Activated CD4-positive, CD25-positive, alpha-beta regulatory T cell (primary cell): Measurements from ENCODE around the gene PDSS2.

Source experiments
- DNase-seq, 4 experiments: peaks; one replicate each; lab custom pipeline; 2025; lab: John Stamatoyannopoulos, UW

PDSS2 gene

DNA sequence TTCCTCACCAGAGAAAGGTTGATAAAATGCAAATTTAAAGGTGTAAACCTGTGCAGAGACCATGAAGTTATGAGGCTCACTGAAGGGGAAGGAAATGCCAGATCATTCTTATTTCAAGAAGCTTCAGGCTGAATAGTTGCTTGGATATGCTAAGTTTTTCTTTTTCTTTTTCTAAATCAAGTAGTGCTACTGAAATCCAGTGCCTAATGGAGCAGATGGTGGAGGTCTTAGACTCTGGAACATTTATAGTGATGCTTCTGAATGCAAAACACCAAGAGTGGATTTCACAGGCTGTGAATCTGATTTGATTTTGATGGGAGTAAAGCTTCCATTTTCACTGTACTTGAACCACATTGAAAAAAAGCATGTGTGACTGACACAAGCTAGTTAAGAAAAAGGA, 192.8 kb downstream of the PDSS2 start:
- no peak for DNase-seq

DNA sequence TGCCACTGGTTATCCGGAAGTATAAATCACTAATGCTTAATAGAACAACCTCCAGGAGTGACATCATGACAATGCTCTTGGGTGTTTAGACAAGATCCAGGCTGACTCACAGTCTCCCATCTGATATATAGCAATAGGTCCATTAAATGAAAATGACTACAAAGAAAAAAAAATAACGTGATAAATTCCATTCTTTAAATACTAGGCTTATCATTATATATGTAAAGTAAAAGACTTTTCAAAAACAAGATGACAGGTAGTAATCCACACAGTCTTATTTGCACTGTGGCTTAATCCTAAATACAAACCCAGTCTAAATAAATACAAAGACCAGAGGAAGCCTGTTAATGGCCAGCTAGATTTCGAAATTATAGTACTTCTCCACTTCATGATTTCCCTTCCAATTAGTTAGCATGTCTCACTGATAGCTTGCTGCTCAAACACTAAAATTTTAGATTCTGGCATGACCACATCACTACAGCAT, 195.0 kb downstream of the PDSS2 start:
- DNase-seq, result no peak

DNA sequence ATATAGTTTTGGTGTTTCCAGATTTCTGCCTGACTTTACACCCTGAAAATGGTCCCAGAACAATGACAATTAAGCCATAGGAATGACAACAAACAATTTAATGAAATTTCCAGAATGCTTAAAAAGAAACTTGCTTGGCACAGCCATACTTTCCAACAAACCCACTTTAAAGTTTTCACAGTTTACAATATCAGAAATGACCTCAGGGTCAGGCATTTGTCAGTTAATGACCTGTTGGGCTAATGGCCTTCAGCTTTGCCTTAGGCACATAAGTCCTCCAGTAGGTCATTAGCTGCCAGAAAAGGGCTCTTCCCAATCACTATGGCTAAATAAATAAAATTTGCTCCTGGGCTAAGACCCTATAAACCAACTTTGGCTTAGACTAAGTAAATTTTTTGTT, 199.4 kb downstream of the PDSS2 start:
- no peak for DNase-seq

DNA sequence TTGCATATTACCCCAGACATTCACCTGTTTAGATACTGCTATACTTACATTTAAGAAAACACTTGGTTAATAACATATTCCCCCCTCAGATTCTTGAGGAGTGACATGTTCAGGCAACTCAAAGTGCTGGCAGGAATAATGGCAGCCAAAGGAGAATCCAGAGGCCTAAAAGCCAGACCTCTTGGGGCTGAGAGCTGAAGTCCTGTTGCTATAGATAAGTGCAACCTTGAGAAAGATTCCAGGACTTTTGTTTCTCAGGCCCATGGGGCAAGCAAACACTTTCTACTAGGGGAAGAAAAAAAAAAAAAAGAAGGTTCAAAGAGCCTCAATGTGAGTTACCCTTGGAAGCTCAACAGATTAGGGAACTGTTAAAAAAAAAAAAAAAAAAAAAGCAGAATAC, 211.2 kb downstream of the PDSS2 start:
- no peak for DNase-seq

DNA sequence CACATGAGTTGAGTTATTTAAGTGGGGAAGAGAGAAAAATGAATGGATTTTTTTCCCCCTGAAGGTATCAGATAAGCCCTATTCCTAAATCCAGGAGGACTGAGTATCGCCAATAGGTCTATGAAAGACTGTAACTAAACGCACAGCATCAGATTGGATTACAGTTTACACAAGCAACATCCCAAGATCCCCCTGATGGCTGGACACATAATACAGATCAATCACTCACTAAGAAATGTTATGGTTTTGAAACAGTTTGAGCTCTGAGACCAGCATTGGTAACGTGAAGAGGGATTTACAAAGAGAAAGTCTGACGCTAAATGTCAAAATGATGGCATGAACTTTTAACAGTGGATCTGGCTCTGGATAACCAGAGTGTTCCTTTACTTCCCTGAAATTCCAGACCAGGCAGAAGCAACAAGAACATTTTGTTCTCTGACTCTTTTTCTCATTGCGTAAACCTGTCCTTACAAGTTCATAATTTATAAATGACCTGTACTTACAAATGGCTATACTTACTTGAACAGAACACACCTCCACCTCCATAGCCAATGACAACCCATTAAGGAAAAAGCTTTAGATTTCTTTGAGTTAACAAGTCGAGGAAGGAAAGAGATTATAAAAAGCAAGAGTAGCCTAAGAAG, 212.3 kb downstream of the PDSS2 start:
- no peak for DNase-seq

DNA sequence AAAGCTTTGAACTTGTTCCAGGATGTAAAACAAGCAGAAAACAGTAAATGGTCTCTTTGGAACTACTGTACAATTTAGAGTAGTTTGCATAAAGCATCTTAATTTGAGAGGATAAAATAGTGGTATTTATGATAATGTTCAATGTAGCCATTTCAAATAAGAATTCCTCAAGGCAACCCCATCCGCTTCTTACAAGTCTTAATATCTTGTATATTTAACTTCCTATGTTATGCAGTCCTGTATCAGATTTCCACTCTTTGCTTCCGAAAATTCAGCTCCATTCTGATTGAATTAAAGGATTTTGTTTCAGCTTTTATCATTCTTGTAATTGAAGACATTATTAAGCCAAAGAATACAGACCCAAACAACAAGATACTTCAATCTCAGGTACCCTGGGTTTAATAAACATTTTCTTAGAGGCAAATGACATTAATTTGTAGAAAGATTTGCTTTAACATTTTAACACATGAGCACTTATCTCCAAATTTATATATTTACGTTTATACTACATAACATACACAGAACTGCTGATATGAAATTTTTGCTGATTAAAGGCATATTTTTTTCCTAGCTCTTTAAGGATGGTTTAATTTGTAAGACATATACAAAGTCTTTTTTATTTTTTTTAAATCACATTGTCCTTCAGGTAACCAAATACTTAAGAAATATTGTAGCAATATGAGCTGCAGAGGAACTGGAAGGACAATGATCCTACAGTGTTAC, 213.0 kb downstream of the PDSS2 start:
- no peak for DNase-seq

DNA sequence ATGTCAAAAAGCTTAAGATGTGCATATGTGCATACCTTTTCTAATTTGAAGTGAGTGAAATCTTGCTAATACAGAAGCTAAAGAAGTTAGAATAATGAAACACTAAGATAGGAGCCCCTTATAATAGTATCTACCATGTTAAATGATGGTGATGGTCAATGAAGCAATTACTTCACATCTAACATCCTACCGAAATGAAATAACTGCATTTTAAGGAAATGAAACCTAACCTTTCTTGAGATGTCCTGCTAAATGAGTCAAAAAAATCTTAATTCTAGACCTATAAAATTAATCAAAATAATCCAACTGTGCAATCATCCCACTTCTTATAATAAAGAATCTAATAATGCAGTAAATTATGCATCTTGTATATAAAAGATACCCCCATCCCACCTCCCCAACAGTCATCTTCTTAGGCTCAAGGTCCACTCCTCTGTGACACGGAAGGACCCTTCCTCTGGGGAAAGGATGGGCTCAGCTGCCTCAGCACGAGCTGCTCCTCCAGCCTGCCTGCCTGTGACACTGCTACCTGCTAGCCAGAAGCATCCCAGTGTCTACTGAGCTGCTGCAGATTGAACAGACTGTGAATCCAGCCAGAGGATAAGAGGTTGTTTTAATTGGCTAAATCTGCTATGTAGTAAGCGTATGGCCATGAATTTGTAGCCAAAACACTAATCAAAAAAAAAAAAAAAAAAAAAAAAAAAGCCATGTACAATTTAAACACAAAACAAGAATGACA, 214.5 kb downstream of the PDSS2 start:
- DNase-seq, result no peak

DNA sequence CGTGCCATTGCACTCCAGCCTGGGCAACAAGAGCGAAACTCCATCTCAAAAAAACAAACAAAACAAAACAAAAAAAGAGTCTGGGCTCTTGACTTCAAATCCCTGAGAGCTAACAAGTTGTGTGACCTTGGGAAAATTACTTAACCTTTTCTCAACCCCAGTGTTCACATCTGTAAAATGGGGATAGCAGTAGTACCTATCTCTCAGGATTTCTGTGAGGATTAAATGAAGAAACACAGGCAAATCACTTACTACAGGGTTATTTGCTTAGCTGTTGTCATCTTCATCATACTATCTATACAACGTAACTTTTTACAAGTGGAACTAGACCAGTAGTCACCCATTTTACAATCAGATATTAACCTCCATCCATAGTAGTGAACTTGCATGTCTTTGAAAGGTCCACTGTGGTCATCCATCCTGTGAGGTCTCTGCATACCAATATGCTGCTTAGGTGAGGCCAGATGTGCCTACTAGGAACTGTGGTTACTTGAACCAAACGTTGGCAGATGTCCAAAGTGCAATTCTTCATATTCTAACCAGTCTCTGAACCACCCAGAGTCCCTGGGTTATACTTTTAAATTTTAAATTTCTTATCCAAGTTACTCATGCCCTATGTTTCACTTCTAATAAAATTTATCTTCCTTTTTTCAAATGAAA, 215.2 kb downstream of the PDSS2 start:
- DNase-seq, result no peak

DNA sequence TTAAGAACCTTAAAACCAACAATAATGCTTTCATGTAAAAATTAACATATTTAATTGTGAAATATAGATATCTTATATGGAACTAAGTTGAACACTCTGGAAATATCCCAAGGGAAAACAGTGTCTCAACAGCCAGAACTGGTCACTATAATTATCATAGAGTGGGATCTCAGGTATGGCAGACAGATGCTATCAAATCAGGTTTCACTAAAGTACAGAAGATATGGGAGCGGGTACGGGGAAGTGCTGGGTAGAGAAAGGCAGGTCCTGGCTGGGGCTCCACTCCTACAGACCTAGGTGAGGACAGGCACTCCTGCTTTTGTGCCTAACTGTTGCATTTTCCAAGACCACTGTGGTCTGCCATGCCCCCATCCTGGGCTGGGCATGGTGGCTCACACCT, 215.9 kb downstream of the PDSS2 start:
- no peak for DNase-seq

DNA sequence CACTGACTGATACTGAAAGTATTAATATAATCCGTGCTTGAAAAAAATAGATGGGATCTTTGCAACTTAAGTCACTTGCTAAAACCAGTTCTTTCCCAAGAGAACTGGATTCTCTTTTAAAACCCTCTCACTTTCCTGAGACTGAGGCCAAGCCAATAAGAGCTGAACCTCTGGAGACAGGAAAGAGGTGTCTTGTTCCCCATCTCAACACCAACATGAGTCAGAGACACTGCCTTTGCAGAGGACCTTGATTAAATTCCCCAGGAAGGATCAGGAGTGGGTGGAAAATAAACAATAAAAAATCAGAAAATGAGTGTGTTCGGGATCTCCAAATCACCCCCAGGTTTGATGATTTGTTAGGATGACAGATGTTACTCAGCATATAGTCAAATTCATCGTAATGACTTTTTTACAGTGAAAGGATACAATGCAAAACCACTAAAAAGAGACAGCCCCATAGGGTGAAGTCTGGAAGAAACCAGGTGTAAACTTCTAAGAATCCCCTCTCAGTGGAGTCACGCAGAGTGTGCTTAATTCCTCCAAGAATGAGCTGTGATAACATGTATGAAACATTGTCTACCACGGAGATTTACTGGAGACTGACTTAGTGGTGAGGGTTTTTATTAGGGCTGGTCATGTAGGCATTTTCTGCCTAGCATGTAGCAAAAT, 221.2 kb downstream of the PDSS2 start:
- no peak for DNase-seq

DNA sequence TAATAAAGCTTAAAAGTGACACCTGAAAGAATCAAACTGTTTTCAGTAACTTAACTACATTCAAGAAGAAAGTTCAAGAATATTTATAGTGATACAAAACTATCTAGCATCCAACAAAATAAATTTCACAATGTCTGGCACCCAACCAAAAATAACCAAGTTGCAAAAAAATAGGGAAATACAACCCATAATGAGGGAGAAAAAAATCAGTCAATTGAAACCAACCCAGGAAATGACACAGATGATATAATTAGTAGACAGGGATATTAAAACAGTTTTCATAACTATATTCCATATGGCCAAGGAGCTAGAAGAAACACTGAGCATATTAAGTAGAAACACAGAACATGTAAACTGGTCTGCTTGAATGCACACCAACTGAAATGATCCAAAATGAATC, 223.9 kb downstream of the PDSS2 start:
- DNase-seq, result no peak

DNA sequence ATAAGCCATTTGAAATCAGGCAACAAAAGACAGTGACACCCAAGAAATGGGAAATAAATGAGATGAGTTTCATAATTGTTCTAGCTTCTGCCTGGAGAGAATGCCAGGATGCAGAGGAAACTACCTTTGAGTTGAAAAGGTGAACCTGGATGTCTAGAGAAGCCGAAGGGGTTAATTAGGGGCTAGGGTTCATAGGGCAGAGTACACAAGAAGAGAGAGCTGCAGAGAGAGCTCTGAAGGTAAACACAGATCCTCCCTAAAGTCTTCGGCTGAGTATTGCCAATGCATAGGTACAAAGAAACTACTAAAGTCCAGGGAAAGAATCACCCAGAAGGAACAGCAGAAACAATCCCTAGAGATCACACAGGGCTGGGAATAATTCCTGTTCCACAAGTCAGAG, 224.4 kb downstream of the PDSS2 start:
- DNase-seq, result no peak

DNA sequence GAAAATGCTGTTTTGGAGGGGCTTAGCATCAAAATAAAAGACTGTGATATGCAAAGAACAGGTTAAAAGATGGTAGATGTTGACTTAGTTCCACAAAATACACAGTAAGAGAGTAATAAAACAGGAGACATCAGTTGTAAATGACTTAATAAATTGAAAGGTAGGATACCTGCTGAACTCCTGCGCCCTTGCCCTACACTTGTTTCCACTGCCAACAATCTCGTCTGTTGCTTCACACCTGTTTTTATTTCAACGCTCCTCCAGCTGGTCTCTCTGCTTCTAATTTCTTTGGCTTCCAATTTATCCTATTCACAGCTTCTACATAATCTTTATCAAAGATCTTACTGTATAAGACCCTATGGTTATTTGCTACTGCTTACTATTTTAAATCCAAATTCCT, 228.1 kb downstream of the PDSS2 start:
- DNase-seq, result no peak

DNA sequence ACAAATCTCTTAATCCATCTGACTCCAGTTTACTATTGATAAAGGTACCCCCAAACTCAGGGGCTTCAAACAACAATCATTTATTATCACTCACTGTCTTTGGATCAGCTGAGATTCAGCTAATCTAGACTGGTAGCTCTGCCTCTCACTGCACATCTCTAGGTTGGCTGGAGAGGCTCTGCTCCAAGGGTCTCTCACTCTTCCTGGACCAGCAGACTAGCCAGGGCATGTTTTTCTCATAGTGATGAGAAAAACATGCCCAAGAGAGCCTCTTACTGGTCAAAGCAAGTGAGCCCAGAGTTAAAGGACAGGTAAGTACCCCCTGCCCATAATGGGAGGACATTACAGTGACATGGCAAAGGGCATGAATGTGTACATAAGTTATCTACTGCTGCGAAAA, 228.9 kb downstream of the PDSS2 start:
- DNase-seq, result no peak

DNA sequence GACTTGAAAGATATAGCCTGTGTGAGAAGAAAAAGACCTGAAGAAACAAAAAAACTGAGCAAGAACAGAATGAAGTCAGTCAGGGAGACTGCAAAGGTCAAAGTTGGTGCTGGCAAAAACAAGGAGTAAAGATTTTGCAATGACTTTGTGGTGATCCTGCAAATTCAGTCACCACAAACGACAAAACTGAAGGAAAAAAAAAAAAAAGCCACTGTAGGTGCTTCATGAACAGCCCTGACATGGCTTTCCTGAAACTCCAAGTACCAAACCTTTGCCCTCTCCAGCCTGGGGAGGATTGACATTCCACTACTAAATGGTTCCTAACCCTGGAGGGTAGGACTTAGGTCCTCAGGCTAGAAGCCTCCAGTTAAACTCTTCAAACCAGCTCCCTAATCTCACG, 229.3 kb downstream of the PDSS2 start:
- no peak for DNase-seq

DNA sequence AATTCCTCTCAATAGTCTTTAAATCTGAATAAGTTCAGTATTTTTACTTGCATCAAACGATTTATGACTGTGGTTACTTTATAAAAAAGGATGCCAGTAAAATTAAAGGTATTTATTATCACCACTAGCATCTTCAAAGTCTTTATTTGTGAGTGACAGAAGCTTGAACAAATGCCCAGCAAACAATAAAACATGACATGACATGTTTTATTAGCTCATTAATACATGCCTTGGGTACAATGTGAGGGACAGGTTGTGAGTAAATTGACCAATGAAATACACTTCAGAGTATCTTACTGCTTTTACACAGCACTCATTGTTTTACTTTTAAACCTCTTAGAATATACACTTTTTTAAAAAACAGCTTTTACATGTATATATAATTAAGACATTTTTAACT, 230.6 kb downstream of the PDSS2 start:
- no peak for DNase-seq

DNA sequence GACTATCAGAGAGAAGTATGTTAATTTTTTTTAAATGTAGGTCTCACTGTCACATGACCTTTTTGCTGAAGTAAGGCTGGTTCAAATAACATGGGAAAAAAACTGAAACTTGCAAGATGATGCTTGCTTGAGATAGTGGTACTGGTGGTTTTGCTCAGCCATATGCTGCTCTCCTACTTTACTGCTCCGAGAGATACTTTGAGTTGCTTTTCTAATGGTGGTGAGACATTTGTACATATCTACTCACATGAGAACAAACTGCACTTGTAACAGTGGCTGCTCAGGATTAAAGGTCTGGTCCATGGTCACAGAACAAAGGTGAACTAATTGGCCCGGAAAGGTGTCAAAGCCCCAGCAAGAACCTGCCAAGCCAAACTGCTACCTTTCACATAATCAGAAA, 237.8 kb downstream of the PDSS2 start:
- DNase-seq, result no peak

DNA sequence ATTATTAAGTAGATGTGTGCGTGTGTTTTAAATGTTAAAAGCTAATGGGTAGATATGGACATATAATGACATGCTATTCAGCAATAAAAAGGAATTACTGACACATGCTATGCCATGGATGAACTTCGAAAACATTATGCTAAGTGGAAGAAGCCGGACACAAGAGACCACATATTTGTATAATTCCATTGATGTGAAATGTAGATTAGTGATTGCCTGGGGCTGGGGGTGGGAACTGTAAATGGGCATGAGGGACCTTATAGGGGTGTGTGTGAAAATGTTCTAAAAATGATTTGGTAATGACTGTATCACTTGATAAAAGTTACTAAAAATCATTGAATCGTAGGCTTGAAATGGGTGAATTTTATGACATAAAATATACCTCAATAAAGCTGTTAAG, 239.5 kb downstream of the PDSS2 start:
- DNase-seq, result no peak

DNA sequence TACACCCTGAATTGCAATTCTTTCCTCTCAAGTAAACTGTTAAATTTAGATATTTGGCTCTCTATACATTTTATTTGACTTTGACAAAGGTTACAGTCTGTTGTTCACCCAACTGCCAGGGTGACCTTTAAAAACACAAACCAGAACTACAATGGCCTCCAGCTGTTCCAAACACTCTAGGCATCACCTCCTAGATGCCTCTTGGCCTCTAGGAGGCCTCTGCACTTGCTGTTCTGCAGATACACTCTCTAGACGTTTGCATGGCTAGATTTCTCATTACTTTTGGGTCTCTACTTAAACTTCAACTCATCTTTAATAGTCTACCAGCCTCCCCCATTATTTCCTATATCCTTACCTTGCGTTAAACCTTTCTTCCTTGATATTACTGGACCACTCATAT, 241.2 kb downstream of the PDSS2 start:
- DNase-seq, result no peak

DNA sequence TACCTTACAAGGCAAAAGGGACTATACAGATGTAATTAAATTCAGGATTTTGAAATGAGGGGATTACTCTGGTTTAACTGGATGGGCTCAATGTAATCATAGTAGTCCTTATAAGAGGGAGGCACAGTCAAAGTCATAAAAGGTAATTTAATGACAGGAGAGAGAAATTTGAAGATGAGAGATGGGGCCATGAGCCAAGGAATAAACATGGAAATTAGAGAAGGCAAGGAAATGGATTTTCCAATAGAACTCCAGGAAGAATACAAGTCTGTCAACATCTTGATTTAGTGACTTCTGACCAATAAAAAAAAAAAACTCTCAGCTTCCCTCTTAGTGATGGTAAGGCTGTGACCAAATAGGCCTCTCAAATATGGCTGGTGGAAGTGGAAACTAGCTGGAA, 242.1 kb downstream of the PDSS2 start:
- DNase-seq, result no peak

DNA sequence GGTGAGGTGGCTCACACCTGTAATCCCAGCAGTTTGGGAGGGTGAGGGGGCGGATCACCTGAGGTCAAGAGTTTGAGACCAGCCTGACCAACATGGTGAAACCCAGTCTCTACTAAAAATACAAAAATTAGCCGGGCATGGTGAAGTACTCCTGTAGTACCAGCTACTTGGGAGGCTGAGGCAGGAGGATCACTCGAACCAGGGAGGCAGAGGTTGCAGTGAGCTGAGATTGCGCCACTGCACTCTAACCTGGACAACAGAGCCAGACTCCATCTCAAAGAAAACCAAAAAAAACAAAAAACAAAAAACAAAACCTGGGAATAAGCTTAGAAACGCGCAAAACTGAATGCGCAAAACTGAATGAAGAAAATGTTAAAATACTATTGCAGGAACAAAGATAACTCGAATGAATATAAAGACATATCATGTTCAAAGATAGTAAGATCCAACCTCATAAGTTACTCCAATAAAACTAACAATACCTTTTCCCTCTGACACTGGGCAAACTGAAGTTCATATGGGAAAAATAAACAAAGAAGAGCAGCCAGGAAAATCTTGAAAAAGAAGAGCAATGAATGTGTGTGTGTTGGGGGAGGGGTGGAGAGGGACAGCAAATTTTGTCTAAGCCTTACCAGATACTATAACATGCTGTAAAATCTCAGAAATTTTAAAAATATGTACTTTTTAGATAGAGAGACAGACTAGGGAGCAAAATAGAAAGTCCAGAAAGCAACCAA, 243.0 kb downstream of the PDSS2 start:
- no peak for DNase-seq
